GM12874 (cell line): Measurements from ENCODE around the gene IL22RA2.

Source experiments
- CTCF ChIP-seq: IDR thresholded peaks from 2 replicates; pipeline ENCODE4 v1.5.1; 2011; ENCODE audit warnings: low read depth, mild to moderate bottlenecking, control low read depth, low read length, moderate library complexity; ENCODE audit not compliant: insufficient read depth

IL22RA2 gene

GRCh38 chr6:137126875-137127485 is 46.5 kb downstream of the IL22RA2 start:
- no peak for TF ChIP-seq CTCF

GRCh38 chr6:137123078-137123477 is 50.4 kb downstream of the IL22RA2 start:
- TF ChIP-seq CTCF, result no peak

GRCh38 chr6:137122612-137123011 is 50.8 kb downstream of the IL22RA2 start:
- TF ChIP-seq CTCF, result no peak

- no peak; the same call in 1 of the 2 replicates for TF ChIP-seq CTCF
Observed at GRCh38 chr6:137121401-137121997, 51.9 kb downstream of the IL22RA2 start.

GRCh38 chr6:137120748-137121147 is 52.7 kb downstream of the IL22RA2 start:
- no peak for TF ChIP-seq CTCF

- no peak for TF ChIP-seq CTCF
Observed at GRCh38 chr6:137119196-137120104, 54.0 kb downstream of the IL22RA2 start.

- TF ChIP-seq CTCF, result no peak
Observed at GRCh38 chr6:137117581-137117980, 55.9 kb downstream of the IL22RA2 start.
